ENCODE data around the gene DLX1. TPM values are rescaled to one million over a fixed set of nuclear protein-coding genes. Genes with fewer than 3 reads are reported as not detected.

DLX1 gene
- total RNA-seq, 4 donors from 2014 or later = 0.19 to 1.6 (median 0.44) TPM; not detected in 1

- TF ChIP-seq EP300 (IDR thresholded peaks at IDR 0.05) (no peak), POLR2AphosphoS5 (IDR thresholded peaks at IDR 0.05) (no peak), POLR2A (IDR thresholded peaks at IDR 0.05) (no peak)
- TF ChIP-seq, protein P1, sequence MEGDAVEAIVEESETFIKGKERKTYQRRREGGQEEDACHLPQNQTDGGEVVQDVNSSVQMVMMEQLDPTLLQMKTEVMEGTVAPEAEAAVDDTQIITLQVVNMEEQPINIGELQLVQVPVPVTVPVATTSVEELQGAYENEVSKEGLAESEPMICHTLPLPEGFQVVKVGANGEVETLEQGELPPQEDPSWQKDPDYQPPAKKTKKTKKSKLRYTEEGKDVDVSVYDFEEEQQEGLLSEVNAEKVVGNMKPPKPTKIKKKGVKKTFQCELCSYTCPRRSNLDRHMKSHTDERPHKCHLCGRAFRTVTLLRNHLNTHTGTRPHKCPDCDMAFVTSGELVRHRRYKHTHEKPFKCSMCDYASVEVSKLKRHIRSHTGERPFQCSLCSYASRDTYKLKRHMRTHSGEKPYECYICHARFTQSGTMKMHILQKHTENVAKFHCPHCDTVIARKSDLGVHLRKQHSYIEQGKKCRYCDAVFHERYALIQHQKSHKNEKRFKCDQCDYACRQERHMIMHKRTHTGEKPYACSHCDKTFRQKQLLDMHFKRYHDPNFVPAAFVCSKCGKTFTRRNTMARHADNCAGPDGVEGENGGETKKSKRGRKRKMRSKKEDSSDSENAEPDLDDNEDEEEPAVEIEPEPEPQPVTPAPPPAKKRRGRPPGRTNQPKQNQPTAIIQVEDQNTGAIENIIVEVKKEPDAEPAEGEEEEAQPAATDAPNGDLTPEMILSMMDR (IDR thresholded peaks at IDR 0.05) = no peak
- 95% methylated on average over 2 of the region's 2 CpGs for WGBS
Observed at GRCh38 chr2:172049567-172050120, 35.7 kb upstream of the DLX1 start.

DNA sequence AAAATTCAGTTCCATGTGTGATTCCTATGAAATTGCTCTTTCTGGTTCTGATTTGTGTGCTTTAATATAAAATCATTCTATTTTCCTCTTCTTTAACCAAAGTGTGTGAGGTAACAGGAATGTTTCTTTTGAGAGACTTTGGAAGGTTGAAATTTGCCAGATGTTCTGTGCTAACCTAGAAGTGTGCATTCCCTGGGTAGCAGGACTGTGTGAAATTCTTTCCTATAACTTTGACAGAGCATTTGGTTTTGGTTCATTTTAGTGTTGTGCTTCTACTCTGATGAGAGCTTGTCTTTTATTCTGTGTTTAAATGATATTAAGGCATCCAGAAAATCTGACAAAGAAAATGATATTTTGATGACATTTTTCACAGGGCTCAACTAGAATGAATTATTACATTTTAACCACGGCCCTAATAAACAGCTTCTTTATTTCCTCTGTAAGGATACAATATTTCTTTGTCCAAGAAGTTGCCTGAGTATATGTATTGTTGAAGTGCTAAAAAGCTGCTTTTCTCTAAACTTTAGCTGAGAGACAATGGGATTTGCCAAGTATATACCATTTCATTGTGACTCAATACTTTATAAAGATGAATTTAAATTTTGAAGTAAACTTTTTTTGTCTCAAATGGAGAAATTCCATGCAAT, 34.7 kb upstream of the DLX1 start:
- 83% methylated on average over 1 of the region's 1 CpG for WGBS
- TF ChIP-seq POLR2AphosphoS5 (IDR thresholded peaks at IDR 0.05) (no peak), POLR2A (IDR thresholded peaks at IDR 0.05) (no peak), EP300 (IDR thresholded peaks at IDR 0.05) (no peak)
- TF ChIP-seq, protein P1 (IDR thresholded peaks at IDR 0.05) = no peak
- DNase-seq (ENCODE audit: low spot score in 2 of 2) = no peak
- Histone ChIP-seq H3K27me3 (no peaks in the 10 kb centered on the region), H3K9me3 (no peaks in the 10 kb centered on the region), H3K27ac (no peak overlapping the region), H3K4me1 (no peaks in the 10 kb centered on the region), H3K36me3 (no peaks in the 10 kb centered on the region), H3K4me3 (no peak overlapping the region)

More at GRCh38 chr2:172049567-172050120, 35.7 kb upstream of the DLX1 start:
- Histone ChIP-seq H3K36me3 (no peaks in the 10 kb centered on the region), H3K27ac (no peak overlapping the region), H3K9me3 (no peaks in the 10 kb centered on the region), H3K4me1 (no peaks in the 10 kb centered on the region), H3K4me3 (no peak overlapping the region), H3K27me3 (no peaks in the 10 kb centered on the region)
- no peak for DNase-seq (ENCODE audit: low spot score in 2 of 2)

GRCh38 chr2:172052000-172052983, 33.0 kb upstream of the DLX1 start:
- WGBS = 52% methylated on average over 4 of the region's 4 CpGs
- H3K4me3 ChIP-seq = no peak overlapping the region
- no peaks in the 10 kb centered on the region for H3K4me1 ChIP-seq
- no peaks in the 10 kb centered on the region for H3K36me3 ChIP-seq
- no peak for DNase-seq (ENCODE audit: low spot score in 2 of 2)
- no peaks in the 10 kb centered on the region for H3K27me3 ChIP-seq
- TF ChIP-seq EP300 (IDR thresholded peaks at IDR 0.05) (no peak), POLR2AphosphoS5 (IDR thresholded peaks at IDR 0.05) (no peak), POLR2A (IDR thresholded peaks at IDR 0.05) (no peak)
- TF ChIP-seq, protein P1 (IDR thresholded peaks at IDR 0.05) = no peak
- no peaks in the 10 kb centered on the region for H3K9me3 ChIP-seq
- no peak overlapping the region for H3K27ac ChIP-seq

DNA sequence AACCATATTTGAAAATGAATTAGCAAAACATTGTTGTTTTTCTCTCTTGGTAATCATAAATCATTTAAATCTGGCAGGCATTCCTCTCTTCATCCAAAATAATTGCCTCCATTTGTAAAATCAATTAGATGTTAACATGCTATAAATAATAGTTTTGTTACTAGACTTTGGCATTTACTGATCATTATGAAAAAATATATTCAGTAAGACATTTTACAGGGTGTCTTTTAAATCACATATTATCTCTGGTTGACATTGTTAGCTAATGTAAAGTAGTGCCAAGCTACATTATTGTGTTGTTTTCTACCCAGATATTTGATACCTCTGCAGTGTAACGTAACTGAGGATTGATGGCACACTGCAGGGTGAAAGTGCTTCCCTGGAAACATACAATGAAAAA, 31.8 kb upstream of the DLX1 start:
- DNase-seq (ENCODE audit: low spot score in 2 of 2) = no peak
- H3K4me1 ChIP-seq = no peaks in the 10 kb centered on the region
- H3K4me3 ChIP-seq = no peak overlapping the region
- TF ChIP-seq EP300 (IDR thresholded peaks at IDR 0.05) = no peak
- TF ChIP-seq POLR2AphosphoS5 (IDR thresholded peaks at IDR 0.05) = no peak
- TF ChIP-seq, protein P1 (IDR thresholded peaks at IDR 0.05) = no peak
- no peak for TF ChIP-seq POLR2A (IDR thresholded peaks at IDR 0.05)
- no peak overlapping the region for H3K27ac ChIP-seq
- H3K36me3 ChIP-seq = no peaks in the 10 kb centered on the region
- no peaks in the 10 kb centered on the region for H3K9me3 ChIP-seq
- WGBS = 85% methylated on average over 1 of the region's 1 CpG
- no peaks in the 10 kb centered on the region for H3K27me3 ChIP-seq

- 90% methylated on average over 2 of the region's 2 CpGs for WGBS
- Histone ChIP-seq H3K27ac (no peak overlapping the region), H3K36me3 (no peaks in the 10 kb centered on the region), H3K4me3 (no peak overlapping the region), H3K4me1 (no peaks in the 10 kb centered on the region), H3K9me3 (no peaks in the 10 kb centered on the region), H3K27me3 (no peaks in the 10 kb centered on the region)
- no peak for TF ChIP-seq POLR2AphosphoS5 (IDR thresholded peaks at IDR 0.05)
- no peak for TF ChIP-seq POLR2A (IDR thresholded peaks at IDR 0.05)
- TF ChIP-seq EP300 (IDR thresholded peaks at IDR 0.05) = no peak
- TF ChIP-seq, protein P1 (IDR thresholded peaks at IDR 0.05) = no peak
- DNase-seq (ENCODE audit: low spot score in 2 of 2) = no peak
Observed at GRCh38 chr2:172056293-172056692, 29.0 kb upstream of the DLX1 start.
